ENCODE results near the gene PTGFR.

DNA sequence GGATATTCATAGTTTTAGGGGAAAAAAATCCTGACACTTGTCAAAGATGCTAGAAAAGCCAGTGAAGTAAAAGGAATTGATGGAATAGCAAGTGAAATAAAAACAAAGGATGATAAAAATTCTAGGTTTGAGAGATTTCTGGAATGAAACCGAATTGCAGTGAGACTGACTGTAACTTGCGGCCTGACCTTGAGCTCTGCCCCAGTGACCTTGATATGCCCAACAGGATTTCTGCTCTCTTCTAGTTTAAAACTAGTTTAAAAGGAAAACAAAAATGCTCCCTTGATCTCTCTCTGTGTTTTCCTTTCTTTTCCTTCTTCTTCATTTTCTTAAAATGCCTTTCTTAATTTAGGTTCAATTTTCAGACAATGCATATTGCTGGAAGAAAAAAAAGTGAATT, 74.6 kb downstream of the PTGFR start:
- TF ChIP-seq POLR2AphosphoS5 (IDR thresholded peaks at IDR 0.05; ENCODE audit: low read depth, low read length) (no peak), POLR2A (IDR thresholded peaks at IDR 0.05; ENCODE audit: borderline replicate concordance, extremely low read depth, insufficient read depth, insufficient read length) (no peak), EZH2phosphoT487 (IDR thresholded peaks at IDR 0.05; ENCODE audit: borderline replicate concordance) (no peak)
